Measurements from ENCODE around the gene DHRSX.
"Not testable (repeated sequence)": the region's sequence is repeated elsewhere in the genome, so short reads cannot be mapped to it uniquely, and the experiment has no call there.

- TF ChIP-seq YY1 (IDR thresholded peaks at IDR 0.05; ENCODE audit: insufficient read depth, insufficient read length); ZNF274 (IDR thresholded peaks at IDR 0.05; ENCODE audit: low read depth, low read length): not testable (repeated sequence)
These were observed 33.7 kb upstream of the DHRSX start for GRCh38 chrX:2534261-2535021.
